ENCODE measurements around the gene TUSC2. TPM values are rescaled to one million over a fixed set of nuclear protein-coding genes. Genes with fewer than 3 reads are reported as not detected.

The TUSC2 gene
- total and polyA plus RNA-seq, 2 of the 13 experiments (the other 11 are each of a cell fraction or from before 2014, with no cell fraction given) = 36.7 to 39.1 TPM

DNA sequence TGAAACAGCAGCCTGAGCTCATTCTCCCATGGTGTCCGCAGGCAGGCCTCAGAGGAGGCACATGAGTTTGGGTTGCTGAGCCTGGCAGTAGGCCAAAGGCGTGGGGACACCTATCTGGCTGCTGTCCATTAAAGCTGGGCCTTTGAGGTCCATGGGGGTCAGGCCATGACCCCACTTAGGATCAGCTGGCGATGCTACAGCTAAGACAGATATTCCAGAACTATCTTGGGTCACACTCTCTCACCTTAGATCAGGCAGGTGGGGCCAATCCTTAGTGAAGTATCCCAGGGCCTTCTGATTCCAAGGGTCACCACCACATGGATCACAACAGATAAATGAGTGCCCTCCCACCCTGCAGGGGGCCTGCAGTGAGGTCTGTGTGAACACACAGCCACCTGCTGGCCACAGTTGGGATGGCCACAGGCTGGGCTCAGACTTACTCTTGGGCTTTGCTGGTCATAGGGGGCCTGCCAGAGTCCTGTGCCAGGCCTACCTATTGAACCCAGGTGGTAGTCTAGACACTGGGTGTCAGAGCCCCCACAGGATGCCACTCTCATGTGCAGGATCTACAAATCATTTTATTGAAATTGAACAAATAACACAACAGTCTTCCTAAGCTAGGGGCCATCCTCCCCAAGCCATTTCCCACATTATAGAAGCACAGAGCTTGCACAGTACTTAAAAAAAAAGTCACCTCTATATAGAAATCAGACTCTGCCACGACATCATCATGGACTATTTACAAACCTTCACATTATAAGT, 3.5 kb downstream of the TUSC2 start (continued):
- TF ChIP-seq, protein P1, sequence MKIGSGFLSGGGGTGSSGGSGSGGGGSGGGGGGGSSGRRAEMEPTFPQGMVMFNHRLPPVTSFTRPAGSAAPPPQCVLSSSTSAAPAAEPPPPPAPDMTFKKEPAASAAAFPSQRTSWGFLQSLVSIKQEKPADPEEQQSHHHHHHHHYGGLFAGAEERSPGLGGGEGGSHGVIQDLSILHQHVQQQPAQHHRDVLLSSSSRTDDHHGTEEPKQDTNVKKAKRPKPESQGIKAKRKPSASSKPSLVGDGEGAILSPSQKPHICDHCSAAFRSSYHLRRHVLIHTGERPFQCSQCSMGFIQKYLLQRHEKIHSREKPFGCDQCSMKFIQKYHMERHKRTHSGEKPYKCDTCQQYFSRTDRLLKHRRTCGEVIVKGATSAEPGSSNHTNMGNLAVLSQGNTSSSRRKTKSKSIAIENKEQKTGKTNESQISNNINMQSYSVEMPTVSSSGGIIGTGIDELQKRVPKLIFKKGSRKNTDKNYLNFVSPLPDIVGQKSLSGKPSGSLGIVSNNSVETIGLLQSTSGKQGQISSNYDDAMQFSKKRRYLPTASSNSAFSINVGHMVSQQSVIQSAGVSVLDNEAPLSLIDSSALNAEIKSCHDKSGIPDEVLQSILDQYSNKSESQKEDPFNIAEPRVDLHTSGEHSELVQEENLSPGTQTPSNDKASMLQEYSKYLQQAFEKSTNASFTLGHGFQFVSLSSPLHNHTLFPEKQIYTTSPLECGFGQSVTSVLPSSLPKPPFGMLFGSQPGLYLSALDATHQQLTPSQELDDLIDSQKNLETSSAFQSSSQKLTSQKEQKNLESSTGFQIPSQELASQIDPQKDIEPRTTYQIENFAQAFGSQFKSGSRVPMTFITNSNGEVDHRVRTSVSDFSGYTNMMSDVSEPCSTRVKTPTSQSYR (CRISPR knock-in tag; IDR thresholded peaks at IDR 0.05; ENCODE audit: borderline replicate concordance) = no peak
- TF ChIP-seq, protein P2, sequence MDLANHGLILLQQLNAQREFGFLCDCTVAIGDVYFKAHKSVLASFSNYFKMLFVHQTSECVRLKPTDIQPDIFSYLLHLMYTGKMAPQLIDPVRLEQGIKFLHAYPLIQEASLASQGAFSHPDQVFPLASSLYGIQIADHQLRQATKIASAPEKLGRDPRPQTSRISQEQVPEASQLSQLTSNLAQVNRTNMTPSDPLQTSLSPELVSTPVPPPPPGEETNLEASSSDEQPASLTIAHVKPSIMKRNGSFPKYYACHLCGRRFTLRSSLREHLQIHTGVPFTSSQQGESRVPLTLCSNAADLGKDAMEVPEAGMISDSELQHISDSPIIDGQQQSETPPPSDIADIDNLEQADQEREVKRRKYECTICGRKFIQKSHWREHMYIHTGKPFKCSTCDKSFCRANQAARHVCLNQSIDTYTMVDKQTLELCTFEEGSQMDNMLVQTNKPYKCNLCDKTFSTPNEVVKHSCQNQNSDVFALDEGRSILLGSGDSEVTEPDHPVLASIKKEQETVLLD (CRISPR knock-in tag; IDR thresholded peaks at IDR 0.05; ENCODE audit: low read depth) = no peak
- TF ChIP-seq, protein P3, sequence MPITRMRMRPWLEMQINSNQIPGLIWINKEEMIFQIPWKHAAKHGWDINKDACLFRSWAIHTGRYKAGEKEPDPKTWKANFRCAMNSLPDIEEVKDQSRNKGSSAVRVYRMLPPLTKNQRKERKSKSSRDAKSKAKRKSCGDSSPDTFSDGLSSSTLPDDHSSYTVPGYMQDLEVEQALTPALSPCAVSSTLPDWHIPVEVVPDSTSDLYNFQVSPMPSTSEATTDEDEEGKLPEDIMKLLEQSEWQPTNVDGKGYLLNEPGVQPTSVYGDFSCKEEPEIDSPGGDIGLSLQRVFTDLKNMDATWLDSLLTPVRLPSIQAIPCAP (CRISPR knock-in tag; IDR thresholded peaks at IDR 0.05; ENCODE audit: low read depth) = 0 out of 2 replicates have a peak, but pooled peaks have one; percentile 32
- TF ChIP-seq JUNB (CRISPR knock-in tag; IDR thresholded peaks at IDR 0.05; ENCODE audit: borderline replicate concordance) (no peak), PPARG (CRISPR knock-in tag; conservative IDR thresholded peaks at IDR 0.05) (peak; percentile 47; the same call in 1 of the 2 replicates), SUZ12 (IDR thresholded peaks at IDR 0.05; ENCODE audit: low read depth, low read length) (no peak), KLF16 (CRISPR knock-in tag; IDR thresholded peaks at IDR 0.05) (peak in 1 of 2 experiments; percentile 72; a peak in 2 of 4 replicates), ZSCAN22 (CRISPR knock-in tag; IDR thresholded peaks at IDR 0.05) (0 out of 2 replicates have a peak, but pooled peaks have one; percentile 27), KDM5A (IDR thresholded peaks at IDR 0.05; ENCODE audit: borderline replicate concordance, low read length) (no peak), HOXA7 (CRISPR knock-in tag; IDR thresholded peaks at IDR 0.05) (no peak)
- TF ChIP-seq, protein P4, sequence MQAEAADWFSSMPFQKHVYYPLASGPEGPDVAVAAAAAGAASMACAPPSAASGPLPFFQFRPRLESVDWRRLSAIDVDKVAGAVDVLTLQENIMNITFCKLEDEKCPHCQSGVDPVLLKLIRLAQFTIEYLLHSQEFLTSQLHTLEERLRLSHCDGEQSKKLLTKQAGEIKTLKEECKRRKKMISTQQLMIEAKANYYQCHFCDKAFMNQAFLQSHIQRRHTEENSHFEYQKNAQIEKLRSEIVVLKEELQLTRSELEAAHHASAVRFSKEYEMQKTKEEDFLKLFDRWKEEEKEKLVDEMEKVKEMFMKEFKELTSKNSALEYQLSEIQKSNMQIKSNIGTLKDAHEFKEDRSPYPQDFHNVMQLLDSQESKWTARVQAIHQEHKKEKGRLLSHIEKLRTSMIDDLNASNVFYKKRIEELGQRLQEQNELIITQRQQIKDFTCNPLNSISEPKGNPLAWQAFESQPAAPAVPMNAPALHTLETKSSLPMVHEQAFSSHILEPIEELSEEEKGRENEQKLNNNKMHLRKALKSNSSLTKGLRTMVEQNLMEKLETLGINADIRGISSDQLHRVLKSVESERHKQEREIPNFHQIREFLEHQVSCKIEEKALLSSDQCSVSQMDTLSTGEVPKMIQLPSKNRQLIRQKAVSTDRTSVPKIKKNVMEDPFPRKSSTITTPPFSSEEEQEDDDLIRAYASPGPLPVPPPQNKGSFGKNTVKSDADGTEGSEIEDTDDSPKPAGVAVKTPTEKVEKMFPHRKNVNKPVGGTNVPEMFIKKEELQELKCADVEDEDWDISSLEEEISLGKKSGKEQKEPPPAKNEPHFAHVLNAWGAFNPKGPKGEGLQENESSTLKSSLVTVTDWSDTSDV (CRISPR knock-in tag; IDR thresholded peaks at IDR 0.05) = no peak
- TF ChIP-seq, protein P5, sequence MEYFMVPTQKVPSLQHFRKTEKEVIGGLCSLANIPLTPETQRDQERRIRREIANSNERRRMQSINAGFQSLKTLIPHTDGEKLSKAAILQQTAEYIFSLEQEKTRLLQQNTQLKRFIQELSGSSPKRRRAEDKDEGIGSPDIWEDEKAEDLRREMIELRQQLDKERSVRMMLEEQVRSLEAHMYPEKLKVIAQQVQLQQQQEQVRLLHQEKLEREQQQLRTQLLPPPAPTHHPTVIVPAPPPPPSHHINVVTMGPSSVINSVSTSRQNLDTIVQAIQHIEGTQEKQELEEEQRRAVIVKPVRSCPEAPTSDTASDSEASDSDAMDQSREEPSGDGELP (IDR thresholded peaks at IDR 0.05; ENCODE audit: borderline replicate concordance, low read depth) = peak; percentile 62
- TF ChIP-seq, protein P6, sequence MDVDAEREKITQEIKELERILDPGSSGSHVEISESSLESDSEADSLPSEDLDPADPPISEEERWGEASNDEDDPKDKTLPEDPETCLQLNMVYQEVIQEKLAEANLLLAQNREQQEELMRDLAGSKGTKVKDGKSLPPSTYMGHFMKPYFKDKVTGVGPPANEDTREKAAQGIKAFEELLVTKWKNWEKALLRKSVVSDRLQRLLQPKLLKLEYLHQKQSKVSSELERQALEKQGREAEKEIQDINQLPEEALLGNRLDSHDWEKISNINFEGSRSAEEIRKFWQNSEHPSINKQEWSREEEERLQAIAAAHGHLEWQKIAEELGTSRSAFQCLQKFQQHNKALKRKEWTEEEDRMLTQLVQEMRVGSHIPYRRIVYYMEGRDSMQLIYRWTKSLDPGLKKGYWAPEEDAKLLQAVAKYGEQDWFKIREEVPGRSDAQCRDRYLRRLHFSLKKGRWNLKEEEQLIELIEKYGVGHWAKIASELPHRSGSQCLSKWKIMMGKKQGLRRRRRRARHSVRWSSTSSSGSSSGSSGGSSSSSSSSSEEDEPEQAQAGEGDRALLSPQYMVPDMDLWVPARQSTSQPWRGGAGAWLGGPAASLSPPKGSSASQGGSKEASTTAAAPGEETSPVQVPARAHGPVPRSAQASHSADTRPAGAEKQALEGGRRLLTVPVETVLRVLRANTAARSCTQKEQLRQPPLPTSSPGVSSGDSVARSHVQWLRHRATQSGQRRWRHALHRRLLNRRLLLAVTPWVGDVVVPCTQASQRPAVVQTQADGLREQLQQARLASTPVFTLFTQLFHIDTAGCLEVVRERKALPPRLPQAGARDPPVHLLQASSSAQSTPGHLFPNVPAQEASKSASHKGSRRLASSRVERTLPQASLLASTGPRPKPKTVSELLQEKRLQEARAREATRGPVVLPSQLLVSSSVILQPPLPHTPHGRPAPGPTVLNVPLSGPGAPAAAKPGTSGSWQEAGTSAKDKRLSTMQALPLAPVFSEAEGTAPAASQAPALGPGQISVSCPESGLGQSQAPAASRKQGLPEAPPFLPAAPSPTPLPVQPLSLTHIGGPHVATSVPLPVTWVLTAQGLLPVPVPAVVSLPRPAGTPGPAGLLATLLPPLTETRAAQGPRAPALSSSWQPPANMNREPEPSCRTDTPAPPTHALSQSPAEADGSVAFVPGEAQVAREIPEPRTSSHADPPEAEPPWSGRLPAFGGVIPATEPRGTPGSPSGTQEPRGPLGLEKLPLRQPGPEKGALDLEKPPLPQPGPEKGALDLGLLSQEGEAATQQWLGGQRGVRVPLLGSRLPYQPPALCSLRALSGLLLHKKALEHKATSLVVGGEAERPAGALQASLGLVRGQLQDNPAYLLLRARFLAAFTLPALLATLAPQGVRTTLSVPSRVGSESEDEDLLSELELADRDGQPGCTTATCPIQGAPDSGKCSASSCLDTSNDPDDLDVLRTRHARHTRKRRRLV (CRISPR knock-in tag; IDR thresholded peaks at IDR 0.05) = no peak

Data from HepG2 (cell line).